NCI-H446 treated with DMSO at 0.1 percent for 48 hours (cell line): ENCODE measurements around the gene TBK1.
A peak's percentile ranks its signal among the peaks of the same experiment; 100 is the strongest.
"Not testable (repeated sequence)": the region's sequence is repeated elsewhere in the genome, so short reads cannot be mapped to it uniquely, and the experiment has no call there.

Experiments used
- DNase-seq: peaks from one replicate; lab custom pipeline; 2025; lab: John Stamatoyannopoulos, UW

Gene TBK1

DNA sequence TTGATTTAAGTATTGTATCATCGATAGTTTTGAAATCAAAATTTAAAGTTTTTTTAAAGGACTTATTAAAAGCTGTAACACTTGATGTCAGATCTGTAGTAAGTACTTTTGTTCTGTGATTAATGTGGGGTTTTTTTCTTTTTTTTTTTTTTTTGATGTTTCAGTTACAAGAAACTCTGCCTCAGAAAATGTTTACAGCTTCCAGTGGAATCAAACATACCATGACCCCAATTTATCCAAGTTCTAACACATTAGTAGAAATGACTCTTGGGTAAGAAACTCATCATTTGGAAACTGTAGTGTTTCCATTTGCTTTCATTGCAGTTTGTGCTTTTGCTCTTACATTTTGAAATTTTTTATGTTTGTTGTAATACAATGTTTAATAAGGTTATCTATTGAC lies 45.6 kb downstream of the TBK1 start:
- no peak for DNase-seq

DNA sequence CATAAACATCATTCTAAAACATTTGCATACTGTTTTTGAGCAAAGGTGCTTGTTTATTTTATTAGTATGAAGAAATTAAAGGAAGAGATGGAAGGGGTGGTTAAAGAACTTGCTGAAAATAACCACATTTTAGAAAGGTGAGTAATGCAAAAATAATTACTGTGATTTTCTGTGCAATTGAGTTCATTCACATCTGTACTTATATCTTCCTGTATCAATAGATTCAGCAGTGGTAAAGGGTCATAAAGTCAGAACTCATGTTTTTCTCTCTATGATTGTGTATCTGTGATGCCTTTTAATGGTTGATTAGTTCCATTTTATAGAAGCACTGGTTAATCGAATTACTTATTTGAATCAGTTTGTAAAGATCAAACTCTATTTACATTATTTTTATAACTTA lies 46.0 kb downstream of the TBK1 start:
- DNase-seq: no peak

GRCh38 chr12:64500394-64500793 lies 48.5 kb downstream of the TBK1 start:
- DNase-seq: peak; percentile 71

GRCh38 chr12:64501486-64501885 lies 49.6 kb downstream of the TBK1 start:
- DNase-seq: no peak

DNA sequence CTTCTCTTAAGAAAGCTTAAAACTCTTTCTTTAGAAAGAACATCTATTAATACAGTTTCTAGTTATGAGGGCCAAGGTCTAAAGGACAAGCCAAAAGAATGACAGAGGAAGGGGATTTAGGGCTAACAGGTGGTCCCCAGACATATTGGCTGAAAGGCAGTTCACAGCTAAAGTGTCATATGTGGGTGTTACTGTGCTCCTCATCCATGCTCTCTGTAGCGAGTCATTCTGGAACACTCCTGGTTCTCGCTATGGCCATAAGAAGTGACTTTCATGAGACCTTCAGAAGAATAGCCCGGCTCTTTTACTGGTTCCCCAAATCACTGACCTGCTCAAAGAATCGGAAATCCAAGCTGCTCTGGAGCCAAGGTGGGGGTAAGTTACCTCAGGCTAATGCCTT lies 55.0 kb downstream of the TBK1 start:
- DNase-seq: no peak

DNA sequence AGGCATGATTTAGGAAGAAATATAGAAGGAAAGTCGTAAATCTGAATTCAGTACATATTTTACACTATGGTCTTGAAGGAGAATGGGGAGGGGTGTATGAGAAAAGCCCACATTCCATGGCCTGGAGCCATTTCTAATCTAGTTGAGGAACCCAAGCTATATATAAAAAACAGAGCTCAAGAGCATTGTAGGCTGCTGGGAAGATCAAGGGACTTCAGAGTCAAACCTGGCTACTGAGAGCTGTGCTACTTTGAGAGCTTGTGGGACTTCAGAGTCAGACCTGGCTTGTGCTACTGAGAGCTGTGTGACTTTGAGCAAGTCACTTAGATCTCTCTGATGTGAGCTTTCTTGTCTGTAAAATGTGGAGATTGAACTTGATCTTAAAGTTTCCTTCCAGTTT lies 58.7 kb downstream of the TBK1 start:
- no peak for DNase-seq

GRCh38 chr12:64518396-64518795 lies 66.5 kb downstream of the TBK1 start:
- DNase-seq: no peak

- DNase-seq: no peak
These were observed 69.9 kb downstream of the TBK1 start for GRCh38 chr12:64521833-64522232.

GRCh38 chr12:64522316-64522715 lies 70.4 kb downstream of the TBK1 start:
- DNase-seq: no peak

GRCh38 chr12:64522807-64523206 lies 70.9 kb downstream of the TBK1 start:
- DNase-seq: no peak

- DNase-seq: not testable (repeated sequence)
These were observed 71.9 kb downstream of the TBK1 start for GRCh38 chr12:64523565-64524444.

DNA sequence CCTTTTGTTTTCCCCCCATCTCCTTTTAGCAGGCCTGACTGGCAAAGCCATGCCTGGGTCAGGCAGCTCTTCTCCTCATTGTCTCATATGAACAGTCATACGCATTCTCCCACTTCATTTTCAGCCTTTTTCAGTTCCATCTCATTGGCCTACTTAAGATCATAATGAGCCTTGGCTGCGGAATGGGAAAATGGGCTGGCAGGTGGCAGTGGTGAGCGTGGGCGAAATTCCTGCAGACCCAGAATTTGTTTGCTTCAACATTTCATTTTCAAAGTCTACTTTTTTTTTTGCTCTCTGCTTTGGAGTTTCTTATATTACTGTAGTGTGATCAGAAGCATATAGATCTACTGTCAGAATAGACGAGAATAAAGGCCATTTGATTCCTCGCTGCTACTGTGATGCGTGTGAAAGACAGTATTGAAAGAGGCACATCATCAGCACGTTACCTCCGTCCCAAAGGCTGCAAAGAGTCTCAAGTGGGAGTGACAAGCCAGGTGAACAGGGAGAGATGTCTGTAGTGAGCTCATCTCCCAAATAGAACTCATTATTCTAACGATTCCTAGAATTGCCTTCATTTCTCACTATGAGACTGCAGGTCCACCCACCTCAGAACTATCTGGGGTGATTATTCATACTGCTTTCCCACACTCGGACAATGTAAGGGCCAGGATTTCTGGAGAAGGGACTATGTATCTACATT lies 73.7 kb downstream of the TBK1 start:
- no peak for DNase-seq

GRCh38 chr12:64526859-64527258 lies 74.9 kb downstream of the TBK1 start:
- no peak for DNase-seq

GRCh38 chr12:64528616-64529015 lies 76.7 kb downstream of the TBK1 start:
- no peak for DNase-seq

- no peak for DNase-seq
These were observed 78.6 kb downstream of the TBK1 start for GRCh38 chr12:64530566-64530965.

DNA sequence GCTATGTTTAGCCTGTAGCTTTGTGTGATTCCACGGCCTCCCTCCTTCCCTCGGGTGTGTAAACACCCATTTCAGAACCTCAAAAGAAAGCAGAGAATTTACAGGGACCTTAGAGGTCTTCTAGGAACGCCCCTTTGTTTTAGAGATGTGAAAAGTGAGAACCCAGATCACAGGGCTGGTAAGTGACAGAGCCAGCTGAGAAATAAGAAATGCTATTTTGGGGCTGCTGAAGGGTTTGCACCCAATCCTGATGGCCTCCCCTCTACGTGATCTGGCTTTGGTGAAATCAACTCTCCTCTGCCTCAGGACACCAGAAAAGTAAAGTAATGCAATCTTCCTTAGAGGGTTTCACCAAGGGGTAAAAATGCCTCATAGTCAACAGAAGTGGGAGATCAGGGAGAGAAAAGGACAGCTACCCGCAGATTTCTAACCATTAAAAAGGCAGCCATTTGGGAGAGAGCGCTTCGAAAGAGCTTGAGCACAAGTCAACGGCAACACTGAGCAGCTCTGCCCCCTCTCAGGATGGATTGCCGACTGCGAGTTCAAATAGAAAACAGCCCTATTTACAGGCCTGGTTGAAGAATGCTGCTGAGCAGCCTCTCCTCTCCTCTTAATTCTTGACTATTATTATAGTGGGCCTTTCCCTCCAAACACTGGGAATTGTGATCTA lies 79.9 kb downstream of the TBK1 start:
- DNase-seq: no peak

DNA sequence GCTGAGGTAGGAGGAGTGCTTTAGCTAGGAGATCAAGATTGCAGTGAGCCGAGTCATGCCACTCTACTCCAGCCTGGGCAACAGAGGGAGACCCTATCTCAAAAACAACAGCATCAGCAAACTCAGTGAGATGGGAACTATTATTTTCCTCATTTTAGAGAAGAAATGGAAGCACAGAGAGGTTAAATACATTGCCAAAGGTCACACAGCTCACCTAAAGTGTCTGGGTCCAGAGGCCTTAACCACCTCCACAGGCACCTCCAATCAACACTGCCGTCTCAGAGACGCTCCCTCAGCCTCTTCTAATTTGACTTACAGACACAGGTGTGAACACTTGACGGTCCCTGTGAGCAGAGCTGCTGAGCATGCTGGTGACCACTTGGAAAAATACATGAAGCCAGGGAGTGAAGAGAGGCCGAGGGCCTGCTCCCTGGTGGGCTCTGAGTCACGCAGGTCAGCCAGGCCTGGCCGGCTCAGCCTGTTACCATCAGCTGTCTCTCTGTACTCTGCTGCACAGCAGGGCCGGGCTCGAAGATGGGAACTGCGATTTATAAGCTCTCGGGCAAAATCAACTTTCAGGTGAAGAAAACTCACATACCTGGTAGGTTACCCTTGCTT lies 80.9 kb downstream of the TBK1 start:
- DNase-seq: no peak

- no peak for DNase-seq
These were observed 82.8 kb downstream of the TBK1 start for GRCh38 chr12:64534672-64535199.

GRCh38 chr12:64538121-64538520 lies 86.2 kb downstream of the TBK1 start:
- no peak for DNase-seq

DNA sequence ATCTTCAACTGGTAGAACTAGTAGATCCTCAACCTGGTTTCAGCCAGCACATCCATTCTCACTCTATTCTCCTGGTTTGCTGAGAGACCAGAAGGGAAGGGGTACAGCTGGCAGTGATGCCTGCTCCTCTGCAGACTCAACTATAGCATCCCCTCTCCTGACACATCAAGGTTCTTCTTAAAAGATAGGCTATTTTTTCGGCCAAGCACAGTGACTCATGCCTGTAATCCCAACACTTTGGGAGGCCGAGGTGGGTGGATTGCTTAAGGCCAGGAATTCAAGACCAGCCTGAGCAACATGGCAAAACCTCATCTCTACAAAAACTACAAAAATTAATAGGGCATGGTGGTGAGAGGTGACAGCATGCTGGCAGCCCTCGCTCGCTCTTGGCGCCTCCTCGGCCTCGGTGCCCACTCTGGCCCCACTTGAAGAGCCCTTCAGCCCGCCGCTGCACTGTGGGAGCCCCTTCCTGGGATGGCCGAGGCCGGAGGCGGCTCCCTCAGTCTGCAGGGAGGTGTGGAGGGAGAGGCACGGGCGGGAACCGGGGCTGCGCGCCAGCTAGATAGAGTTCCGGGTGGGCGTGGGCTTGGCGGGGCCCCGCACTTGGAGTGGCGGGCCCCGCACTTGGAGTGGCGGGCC lies 90.6 kb downstream of the TBK1 start:
- not testable (repeated sequence) for DNase-seq

- DNase-seq: peak; percentile 12
These were observed 92.6 kb downstream of the TBK1 start for GRCh38 chr12:64544371-64545080.
